HG03432 (cell line): ENCODE data around the gene PICK1.
"Not testable (repeated sequence)": the region's sequence is repeated elsewhere in the genome, so short reads cannot be mapped to it uniquely, and the experiment has no call there.

Experiments used
- ATAC-seq: cut with Tn5 transposase; IDR thresholded peaks from one replicate; pipeline ENCODE4 v1.9.1; 2021; ENCODE audit warnings: mild to moderate bottlenecking, moderate library complexity; ENCODE audit not compliant: unreplicated experiment

PICK1 gene

GRCh38 chr22:38073150-38074130 is 16.2 kb downstream of the PICK1 start:
- ATAC-seq, result no peak

- no peak for ATAC-seq
These were observed 17.2 kb downstream of the PICK1 start for GRCh38 chr22:38074181-38075104.

- ATAC-seq, result no peak
These were observed 18.1 kb downstream of the PICK1 start for GRCh38 chr22:38075105-38075825.

- no peak for ATAC-seq
These were observed 18.8 kb downstream of the PICK1 start for GRCh38 chr22:38075961-38076360.

- ATAC-seq, result no peak
These were observed 19.9 kb downstream of the PICK1 start for GRCh38 chr22:38077096-38077495.

GRCh38 chr22:38077595-38077994 is 20.4 kb downstream of the PICK1 start:
- ATAC-seq, result no peak

- no peak for ATAC-seq
These were observed 21.0 kb downstream of the PICK1 start for GRCh38 chr22:38078046-38078840.

- ATAC-seq, result not testable (repeated sequence)
These were observed 22.0 kb downstream of the PICK1 start for GRCh38 chr22:38079208-38079607.

GRCh38 chr22:38079804-38080203 is 22.6 kb downstream of the PICK1 start:
- no peak for ATAC-seq

DNA sequence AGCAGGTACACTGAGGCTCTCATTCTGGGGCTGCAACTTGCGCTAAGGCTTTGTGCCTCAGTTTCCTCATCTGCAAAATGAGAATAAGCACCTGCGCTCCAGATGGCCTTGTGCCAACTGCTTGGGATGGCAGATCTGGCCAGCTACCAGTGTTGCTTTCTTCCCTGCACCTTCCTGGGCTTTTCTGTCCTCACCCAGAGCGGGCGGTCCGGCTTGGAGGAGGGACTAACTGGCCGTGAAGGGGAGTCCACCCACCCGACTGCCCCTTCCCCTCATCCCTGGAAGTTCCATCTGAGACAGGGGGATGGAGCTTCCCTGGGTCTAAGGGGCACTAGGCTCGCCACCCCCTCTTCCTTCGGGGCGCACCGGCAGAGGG is 23.3 kb downstream of the PICK1 start:
- ATAC-seq, result no peak

DNA sequence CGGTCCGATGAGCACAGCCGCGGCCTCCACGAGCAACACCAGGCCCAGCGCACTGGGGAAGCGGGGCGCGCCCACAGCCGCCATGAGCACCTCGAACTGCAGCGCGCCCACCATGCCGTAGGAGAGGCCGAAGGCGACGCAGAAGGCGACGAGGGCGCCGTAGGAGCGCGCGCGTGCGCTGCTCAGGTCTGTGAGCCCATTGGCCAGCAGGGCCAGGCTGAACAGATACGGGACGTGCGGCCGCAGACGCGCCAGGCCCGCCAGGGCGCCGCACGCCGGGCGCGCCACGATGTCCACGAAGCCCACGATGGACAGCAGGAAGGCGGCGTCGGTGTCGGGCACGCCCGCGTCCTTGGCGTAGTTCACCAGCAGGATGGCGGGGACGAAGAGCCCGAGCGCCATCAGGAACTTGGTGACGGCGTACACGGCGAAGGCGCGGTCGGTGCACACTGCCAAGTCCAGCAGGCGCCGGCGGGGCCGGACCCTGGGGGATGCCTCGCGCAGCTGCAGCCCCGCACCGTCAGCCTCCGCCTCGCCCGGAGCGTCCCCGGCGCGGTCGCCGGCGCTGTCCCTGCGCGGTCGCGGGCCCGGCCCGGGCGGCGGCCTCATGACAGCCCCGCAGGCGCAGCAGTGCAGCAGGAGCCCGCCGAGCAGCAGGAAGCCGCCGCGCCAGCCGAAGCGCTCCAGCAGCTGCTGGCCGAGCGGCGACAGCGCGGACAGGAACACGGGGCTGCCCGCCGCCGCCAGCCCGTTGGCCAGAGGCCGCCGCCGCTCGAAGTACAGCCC is 23.8 kb downstream of the PICK1 start:
- no peak for ATAC-seq

DNA sequence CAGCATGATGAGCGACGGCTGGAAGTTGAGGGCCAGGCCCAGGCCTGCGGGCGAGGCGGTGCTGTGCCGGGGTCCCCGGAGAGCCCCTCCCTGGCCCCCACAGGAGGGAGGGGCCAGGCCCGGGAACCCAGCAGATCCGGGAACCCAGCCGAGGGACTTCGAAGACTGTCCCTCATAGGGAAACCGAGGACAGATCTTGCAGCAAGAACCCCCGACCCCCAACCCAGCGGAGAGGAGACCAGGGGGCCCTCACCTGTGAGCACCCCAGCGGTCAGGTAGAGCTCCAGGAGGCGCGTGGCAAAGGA is 24.4 kb downstream of the PICK1 start:
- ATAC-seq, result no peak

- no peak for ATAC-seq
These were observed 25.0 kb downstream of the PICK1 start for GRCh38 chr22:38081941-38082828.

- ATAC-seq, result no peak
These were observed 25.9 kb downstream of the PICK1 start for GRCh38 chr22:38082986-38083710.

DNA sequence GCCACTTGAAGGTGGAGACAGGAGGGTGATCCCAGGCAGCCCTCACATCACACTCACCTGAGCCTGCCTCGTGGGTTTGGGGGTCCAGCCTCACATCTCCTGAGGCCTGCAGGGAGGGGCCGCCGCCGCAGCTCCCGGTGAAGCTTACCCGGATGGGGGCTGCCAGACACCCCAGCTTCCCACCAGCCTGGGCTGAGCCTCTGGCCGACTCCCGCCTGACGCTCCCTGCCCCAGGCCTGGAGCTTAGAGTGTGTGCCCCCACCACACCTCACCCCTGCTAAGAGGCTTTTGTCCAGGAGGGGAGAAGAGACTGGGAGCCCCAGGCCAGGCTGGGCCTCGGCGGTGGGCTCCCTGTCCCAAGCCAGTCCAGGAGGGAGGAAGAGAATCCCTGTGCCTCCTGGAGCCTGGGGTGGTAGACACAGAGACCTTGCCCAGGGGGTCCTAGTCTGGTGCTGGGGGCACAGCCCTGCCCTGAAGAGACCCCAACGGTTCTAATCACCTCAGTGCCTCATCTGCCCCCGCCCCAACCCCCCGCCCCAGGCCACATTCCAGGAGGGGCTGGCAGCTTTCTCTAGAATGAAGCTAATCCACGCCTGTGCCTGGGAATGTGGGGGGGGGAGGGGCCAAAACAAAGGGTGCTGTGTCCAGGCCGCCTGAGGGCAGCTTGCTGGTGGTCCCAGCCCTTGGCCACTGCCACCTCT is 26.9 kb downstream of the PICK1 start, which contains the start of gene SLC16A8:
Gene SLC16A8 (minus strand): TSS at position 254 of the 701 bp plus-strand sequence. CDS start 1,311 bp downstream, outside the sequence.
- no peak for ATAC-seq

GRCh38 chr22:38085056-38085455 is 27.9 kb downstream of the PICK1 start:
- ATAC-seq, result no peak

DNA sequence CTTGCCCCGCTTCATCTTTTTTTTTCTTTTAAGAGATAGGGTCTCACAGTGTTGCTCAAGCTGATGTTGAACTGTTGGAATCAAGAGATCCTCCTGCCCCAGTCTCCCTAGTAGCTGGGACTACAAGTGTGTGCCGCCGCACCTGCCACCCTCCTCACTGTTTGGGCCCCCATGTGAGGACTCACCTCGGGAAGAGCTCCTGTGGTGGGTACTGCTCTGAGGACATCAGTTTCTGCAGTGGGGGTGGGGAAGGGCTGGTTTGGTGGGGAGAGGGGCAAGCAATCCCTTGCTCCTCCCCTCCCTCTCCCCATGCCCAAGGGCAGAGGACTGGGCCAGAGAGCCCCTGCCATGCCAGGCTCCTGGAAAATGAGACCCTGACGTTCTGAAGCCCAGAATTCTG is 28.3 kb downstream of the PICK1 start:
- ATAC-seq, result no peak
